ENCODE measurements around the gene SH2D3C.

Gene SH2D3C

DNA sequence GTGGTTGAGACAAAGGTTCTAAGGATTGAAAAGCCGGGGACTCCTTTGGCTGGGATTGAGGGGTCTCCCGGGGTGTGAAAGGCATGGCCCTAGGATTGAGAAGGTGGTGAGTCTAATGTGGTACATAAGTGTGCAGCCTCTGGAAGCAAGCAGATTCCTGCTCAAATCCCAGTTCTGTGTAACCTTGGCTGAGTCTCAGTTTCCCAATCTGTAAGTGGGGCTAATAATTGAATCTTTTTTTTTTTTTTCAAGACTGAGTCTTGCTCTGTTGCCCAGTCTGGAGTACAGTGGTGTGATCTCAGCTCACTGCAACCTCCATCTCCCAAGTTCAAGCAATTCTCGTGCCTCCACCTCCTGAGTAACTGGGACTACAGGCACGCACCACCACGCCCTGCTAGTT, 5.9 kb downstream of the SH2D3C start:
- no peaks in the 10 kb centered on the region for H3K27me3 ChIP-seq (replicated peaks; ENCODE audit: control insufficient read depth, insufficient read depth, low read length)
- H3K4me3 ChIP-seq (replicated peaks; ENCODE audit: low read depth, low read length) = no peak overlapping the region
- TF ChIP-seq, protein P1, sequence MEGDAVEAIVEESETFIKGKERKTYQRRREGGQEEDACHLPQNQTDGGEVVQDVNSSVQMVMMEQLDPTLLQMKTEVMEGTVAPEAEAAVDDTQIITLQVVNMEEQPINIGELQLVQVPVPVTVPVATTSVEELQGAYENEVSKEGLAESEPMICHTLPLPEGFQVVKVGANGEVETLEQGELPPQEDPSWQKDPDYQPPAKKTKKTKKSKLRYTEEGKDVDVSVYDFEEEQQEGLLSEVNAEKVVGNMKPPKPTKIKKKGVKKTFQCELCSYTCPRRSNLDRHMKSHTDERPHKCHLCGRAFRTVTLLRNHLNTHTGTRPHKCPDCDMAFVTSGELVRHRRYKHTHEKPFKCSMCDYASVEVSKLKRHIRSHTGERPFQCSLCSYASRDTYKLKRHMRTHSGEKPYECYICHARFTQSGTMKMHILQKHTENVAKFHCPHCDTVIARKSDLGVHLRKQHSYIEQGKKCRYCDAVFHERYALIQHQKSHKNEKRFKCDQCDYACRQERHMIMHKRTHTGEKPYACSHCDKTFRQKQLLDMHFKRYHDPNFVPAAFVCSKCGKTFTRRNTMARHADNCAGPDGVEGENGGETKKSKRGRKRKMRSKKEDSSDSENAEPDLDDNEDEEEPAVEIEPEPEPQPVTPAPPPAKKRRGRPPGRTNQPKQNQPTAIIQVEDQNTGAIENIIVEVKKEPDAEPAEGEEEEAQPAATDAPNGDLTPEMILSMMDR (IDR thresholded peaks at IDR 0.05; ENCODE audit: insufficient read depth, low read length, poor library complexity, severe bottlenecking) = no peak
- H3K36me3 ChIP-seq (ENCODE audit: control insufficient read depth, insufficient read depth, low read length) = peaks cover 7% of the 10 kb centered on the region
- no peak for DNase-seq (ENCODE audit: extremely low read depth, insufficient read length)

DNA sequence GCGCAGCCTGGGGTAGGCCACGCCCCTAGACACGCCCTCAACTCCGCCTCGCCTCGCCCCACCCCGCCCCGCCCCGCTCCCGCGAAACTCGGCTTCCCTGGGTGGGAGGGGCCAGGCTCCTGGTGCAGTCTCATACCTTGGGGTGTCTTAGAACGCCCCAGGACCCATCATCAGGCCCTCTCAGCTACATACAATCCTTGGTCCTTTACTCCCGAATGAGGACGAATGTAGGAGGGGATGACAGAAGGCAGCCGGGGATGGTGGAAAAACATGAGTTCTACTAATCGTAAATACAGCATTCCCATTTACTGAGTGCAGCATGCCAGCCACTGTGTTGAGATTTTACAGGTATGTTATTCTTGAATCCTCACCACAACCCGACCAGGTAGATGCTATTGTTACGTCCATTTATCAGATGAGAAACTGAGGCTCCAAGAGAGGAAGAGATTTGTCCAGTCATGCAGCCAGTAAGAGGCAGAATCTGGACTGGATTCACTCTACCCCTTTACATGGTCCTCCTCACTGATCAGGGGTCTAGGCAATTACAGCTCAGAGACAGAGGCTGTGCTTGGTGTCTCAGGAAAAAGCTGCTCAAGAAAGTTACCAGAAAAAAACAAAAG, 6.8 kb downstream of the SH2D3C start:
- TF ChIP-seq, protein P1 (IDR thresholded peaks at IDR 0.05; ENCODE audit: insufficient read depth, low read length, poor library complexity, severe bottlenecking) = no peak
- Histone ChIP-seq H3K4me3 (replicated peaks; ENCODE audit: low read depth, low read length) (peak overlapping the region; percentile 67), H3K36me3 (ENCODE audit: control insufficient read depth, insufficient read depth, low read length) (peaks cover 16% of the 10 kb centered on the region)

DNA sequence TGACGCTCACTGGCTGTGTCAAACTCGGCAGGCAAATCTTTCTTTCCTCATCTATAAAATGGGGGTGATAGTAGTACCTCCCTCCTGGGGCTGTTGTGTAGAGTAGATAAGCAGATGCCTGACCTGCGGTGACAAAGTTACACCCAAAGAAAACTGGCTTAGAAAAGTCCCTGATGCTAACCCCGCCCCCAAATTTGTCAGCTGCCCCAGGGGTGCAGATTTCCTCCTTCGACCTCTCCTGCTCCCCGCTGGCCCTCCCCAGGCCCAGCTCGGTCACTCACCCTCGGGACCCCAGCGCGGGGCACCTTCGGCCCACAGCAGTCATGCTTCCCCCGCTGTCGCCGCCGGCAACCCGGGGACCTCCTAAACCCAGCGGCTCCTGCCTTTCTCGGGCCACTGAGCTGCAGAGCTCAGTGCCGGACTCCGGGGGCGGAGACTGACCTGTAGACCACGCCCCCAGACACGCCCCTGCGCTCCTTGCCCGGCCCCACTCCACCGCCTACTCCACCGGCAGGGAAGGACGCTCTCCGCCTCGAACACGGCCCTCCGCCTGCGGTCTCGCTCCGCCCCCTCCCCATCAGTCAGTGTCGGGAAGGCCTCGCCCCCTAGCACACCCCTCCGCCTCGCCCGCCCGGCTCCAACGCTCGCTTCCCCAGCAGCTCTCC, 7.4 kb downstream of the SH2D3C start:
- Histone ChIP-seq H3K27me3 (replicated peaks; ENCODE audit: control insufficient read depth, insufficient read depth, low read length) (no peaks in the 10 kb centered on the region), H3K36me3 (ENCODE audit: control insufficient read depth, insufficient read depth, low read length) (peaks cover 17% of the 10 kb centered on the region), H3K4me3 (replicated peaks; ENCODE audit: low read depth, low read length) (peak overlapping the region; percentile 67)
- TF ChIP-seq, protein P1 (IDR thresholded peaks at IDR 0.05; ENCODE audit: insufficient read depth, low read length, poor library complexity, severe bottlenecking) = no peak
- DNase-seq (ENCODE audit: extremely low read depth, insufficient read length) = peak; percentile 97

More for the DNA sequence above, 6.8 kb downstream of the SH2D3C start:
- H3K27me3 ChIP-seq (replicated peaks; ENCODE audit: control insufficient read depth, insufficient read depth, low read length) = no peaks in the 10 kb centered on the region
- no peak for DNase-seq (ENCODE audit: extremely low read depth, insufficient read length)

DNA sequence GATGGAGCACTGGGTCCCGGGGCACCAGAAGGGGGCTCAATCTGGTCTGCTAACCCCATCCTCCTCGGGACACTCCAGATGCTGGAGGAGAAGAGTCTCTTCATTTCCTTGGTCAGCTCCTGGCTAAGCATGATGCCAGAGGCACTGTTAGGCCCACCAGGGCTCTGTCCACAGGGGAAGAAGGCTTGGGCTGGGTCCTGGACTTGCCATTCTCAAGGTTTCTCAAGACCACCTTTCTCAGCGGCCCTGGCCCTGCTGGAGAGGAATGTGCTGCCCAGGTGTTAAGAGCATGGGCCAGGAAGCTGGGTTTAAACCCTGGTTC, 7.9 kb downstream of the SH2D3C start:
- Histone ChIP-seq H3K4me3 (replicated peaks; ENCODE audit: low read depth, low read length) (peak overlapping the region; percentile 67), H3K27me3 (replicated peaks; ENCODE audit: control insufficient read depth, insufficient read depth, low read length) (no peaks in the 10 kb centered on the region), H3K36me3 (ENCODE audit: control insufficient read depth, insufficient read depth, low read length) (peaks cover 19% of the 10 kb centered on the region)
- TF ChIP-seq, protein P1 (IDR thresholded peaks at IDR 0.05; ENCODE audit: insufficient read depth, low read length, poor library complexity, severe bottlenecking) = no peak
- no peak for DNase-seq (ENCODE audit: extremely low read depth, insufficient read length)

DNA sequence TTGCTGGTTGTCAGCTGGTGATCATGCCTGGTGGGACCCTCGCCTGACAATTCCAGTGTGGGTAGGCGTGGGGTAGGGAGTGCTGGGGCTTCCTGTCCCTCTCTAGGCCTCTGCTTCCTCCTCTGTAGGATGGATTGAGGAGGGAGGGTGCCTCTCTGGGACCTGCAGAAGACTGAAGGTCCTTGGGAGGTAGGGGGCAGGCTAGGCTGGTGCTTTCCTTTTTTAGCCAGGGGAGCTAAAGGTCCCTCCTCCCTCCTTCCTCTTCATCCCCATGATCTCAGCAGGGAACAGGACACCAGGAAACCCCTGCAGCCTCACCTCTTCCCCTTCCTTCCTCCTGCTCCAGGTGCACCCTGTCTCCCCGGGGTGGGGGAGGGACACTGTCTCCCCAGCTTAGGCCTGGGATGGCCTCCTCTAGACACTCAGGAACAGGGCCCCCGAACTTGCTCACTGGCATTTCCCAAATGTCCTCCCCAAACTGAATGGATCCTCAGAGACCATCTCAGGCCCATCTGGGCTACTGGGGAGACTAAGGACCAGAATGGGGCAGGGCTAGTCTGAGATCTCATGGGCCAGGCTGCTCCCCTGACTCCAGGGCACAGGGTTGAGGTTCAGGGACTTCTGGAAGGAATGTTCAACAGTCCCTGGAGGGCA, 8.4 kb downstream of the SH2D3C start:
- TF ChIP-seq, protein P1 (IDR thresholded peaks at IDR 0.05; ENCODE audit: insufficient read depth, low read length, poor library complexity, severe bottlenecking) = no peak
- H3K4me3 ChIP-seq (replicated peaks; ENCODE audit: low read depth, low read length) = peak overlapping the region; percentile 67
- DNase-seq (ENCODE audit: extremely low read depth, insufficient read length) = no peak
- H3K27me3 ChIP-seq (replicated peaks; ENCODE audit: control insufficient read depth, insufficient read depth, low read length) = no peaks in the 10 kb centered on the region
- H3K36me3 ChIP-seq (ENCODE audit: control insufficient read depth, insufficient read depth, low read length) = peaks cover 21% of the 10 kb centered on the region
